ENCODE results near the gene HCRT.

Gene HCRT

DNA sequence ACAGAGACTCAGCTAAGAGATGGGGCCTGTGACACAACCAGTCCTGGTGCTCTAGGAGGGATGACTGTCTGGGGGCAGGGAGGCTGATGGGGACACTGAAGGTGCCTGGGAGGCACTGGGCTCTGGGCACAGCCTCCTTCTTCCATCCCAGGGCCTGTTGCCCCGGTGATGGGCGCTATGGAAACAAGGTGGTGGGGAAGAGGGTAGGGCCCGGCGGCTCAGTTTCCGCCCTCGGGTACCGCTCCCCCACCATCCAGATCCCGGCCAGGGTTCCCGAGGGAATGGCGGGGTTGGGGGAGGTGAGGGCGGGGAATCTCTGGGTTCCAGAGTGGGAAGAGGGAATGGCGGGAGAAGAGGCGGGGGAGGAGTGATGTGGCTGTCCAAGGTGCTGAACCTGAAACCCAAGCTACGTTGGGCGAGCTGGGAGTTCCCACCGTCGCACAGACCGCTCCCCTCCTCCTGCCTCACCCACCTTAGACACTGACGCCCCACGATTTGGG, 5.3 kb downstream of the HCRT start:
- Histone ChIP-seq H3K27me3 (ENCODE audit: control insufficient read depth, low read length) (peaks cover 19% of the 10 kb centered on the region), H3K4me3 (ENCODE audit: low read length) (no peak overlapping the region), H3K9me3 (ENCODE audit: control insufficient read depth, insufficient read depth, low read length) (no peaks in the 10 kb centered on the region), H3K27ac (ENCODE audit: low read depth, low read length) (no peak overlapping the region), H4K20me1 (ENCODE audit: control insufficient read depth, insufficient read depth, low read depth, low read length) (no peaks in the 10 kb centered on the region), H3K9me2 (replicated peaks; ENCODE audit: control insufficient read depth, low read length) (no peaks in the 10 kb centered on the region), H3K4me2 (ENCODE audit: low read length) (peak overlapping the region; percentile 75; the same call in 1 of the 2 replicates), H3K36me3 (ENCODE audit: control insufficient read depth, low read length) (no peaks in the 10 kb centered on the region), H3K79me2 (ENCODE audit: control insufficient read depth, low read length) (no peaks in the 10 kb centered on the region), H3K4me1 (ENCODE audit: control insufficient read depth, low read length) (peaks cover 62% of the 10 kb centered on the region), H3F3A (ENCODE audit: control insufficient read depth, insufficient read depth) (peaks cover 8% of the 10 kb centered on the region; the same call in 1 of the 2 replicates)
- no peak for TF ChIP-seq EZH2phosphoT487 (IDR thresholded peaks at IDR 0.05; ENCODE audit: borderline replicate concordance, low read length)
- TF ChIP-seq, protein P1, sequence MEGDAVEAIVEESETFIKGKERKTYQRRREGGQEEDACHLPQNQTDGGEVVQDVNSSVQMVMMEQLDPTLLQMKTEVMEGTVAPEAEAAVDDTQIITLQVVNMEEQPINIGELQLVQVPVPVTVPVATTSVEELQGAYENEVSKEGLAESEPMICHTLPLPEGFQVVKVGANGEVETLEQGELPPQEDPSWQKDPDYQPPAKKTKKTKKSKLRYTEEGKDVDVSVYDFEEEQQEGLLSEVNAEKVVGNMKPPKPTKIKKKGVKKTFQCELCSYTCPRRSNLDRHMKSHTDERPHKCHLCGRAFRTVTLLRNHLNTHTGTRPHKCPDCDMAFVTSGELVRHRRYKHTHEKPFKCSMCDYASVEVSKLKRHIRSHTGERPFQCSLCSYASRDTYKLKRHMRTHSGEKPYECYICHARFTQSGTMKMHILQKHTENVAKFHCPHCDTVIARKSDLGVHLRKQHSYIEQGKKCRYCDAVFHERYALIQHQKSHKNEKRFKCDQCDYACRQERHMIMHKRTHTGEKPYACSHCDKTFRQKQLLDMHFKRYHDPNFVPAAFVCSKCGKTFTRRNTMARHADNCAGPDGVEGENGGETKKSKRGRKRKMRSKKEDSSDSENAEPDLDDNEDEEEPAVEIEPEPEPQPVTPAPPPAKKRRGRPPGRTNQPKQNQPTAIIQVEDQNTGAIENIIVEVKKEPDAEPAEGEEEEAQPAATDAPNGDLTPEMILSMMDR (IDR thresholded peaks at IDR 0.05; ENCODE audit: low read depth, low read length, poor library complexity, severe bottlenecking), result no peak

DNA sequence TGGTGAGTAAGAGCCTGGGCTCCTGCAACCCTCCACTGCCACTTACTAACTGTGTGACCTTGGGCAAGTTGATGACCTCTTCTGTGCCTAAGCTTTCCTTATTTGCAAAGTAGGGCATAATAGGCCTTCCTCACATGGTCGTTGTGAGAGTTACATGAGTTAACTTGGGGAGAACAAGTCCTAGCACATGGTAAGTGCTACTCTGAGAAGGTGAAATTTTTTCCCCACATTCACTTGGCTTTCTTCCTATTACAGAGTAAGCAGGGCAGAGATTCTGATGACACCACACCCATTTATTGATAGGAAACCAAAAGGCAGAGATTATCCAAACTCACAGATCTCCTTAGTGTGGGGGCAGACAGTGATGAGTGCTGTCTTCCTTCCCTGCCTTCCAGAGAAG, 5.9 kb downstream of the HCRT start:
- Histone ChIP-seq H3F3A (ENCODE audit: control insufficient read depth, insufficient read depth) (peaks cover 8% of the 10 kb centered on the region; the same call in 1 of the 2 replicates), H3K4me1 (ENCODE audit: control insufficient read depth, low read length) (peaks cover 55% of the 10 kb centered on the region), H3K27me3 (ENCODE audit: control insufficient read depth, low read length) (peaks cover 19% of the 10 kb centered on the region), H3K9me3 (ENCODE audit: control insufficient read depth, insufficient read depth, low read length) (no peaks in the 10 kb centered on the region), H3K4me2 (ENCODE audit: low read length) (peak overlapping the region; percentile 36), H3K27ac (ENCODE audit: low read depth, low read length) (no peak overlapping the region), H4K20me1 (ENCODE audit: control insufficient read depth, insufficient read depth, low read depth, low read length) (no peaks in the 10 kb centered on the region), H3K9me2 (replicated peaks; ENCODE audit: control insufficient read depth, low read length) (no peaks in the 10 kb centered on the region), H3K79me2 (ENCODE audit: control insufficient read depth, low read length) (no peaks in the 10 kb centered on the region), H3K4me3 (ENCODE audit: low read length) (no peak overlapping the region), H3K36me3 (ENCODE audit: control insufficient read depth, low read length) (no peaks in the 10 kb centered on the region)
- no peak for TF ChIP-seq EZH2phosphoT487 (IDR thresholded peaks at IDR 0.05; ENCODE audit: borderline replicate concordance, low read length)
- TF ChIP-seq, protein P1 (IDR thresholded peaks at IDR 0.05; ENCODE audit: low read depth, low read length, poor library complexity, severe bottlenecking), result no peak

DNA sequence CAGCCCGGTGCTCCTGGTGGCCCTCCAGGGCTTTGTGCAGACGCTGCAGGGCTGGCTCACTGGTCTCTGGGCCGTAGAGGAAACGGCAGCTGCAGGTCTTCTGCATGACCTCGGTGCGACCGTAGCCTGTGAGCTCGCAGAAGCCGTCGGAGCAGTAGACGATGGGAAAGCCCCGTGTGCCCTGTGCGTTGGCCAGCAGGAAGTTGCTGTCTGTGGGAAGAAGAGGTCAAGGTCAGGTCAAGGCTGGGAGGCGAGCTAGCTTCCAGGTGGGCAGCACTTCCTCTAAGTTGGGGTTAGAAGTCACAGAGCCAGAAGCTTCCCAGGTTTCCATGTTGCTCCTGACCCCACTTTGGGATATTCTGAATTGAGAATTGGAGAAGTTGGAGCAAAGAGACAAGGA, 6.4 kb downstream of the HCRT start:
- Histone ChIP-seq H4K20me1 (ENCODE audit: control insufficient read depth, insufficient read depth, low read depth, low read length) (no peaks in the 10 kb centered on the region), H3F3A (ENCODE audit: control insufficient read depth, insufficient read depth) (peaks cover 8% of the 10 kb centered on the region; the same call in 1 of the 2 replicates), H3K27ac (ENCODE audit: low read depth, low read length) (no peak overlapping the region), H3K36me3 (ENCODE audit: control insufficient read depth, low read length) (no peaks in the 10 kb centered on the region), H3K4me3 (ENCODE audit: low read length) (0 out of 2 replicates have a peak overlapping the region, but pooled peaks have one; percentile 7), H3K9me3 (ENCODE audit: control insufficient read depth, insufficient read depth, low read length) (no peaks in the 10 kb centered on the region), H3K79me2 (ENCODE audit: control insufficient read depth, low read length) (no peaks in the 10 kb centered on the region), H3K9me2 (replicated peaks; ENCODE audit: control insufficient read depth, low read length) (no peaks in the 10 kb centered on the region), H3K4me2 (ENCODE audit: low read length) (peak overlapping the region; percentile 36), H3K4me1 (ENCODE audit: control insufficient read depth, low read length) (peaks cover 51% of the 10 kb centered on the region), H3K27me3 (ENCODE audit: control insufficient read depth, low read length) (peaks cover 19% of the 10 kb centered on the region)
- no peak for TF ChIP-seq EZH2phosphoT487 (IDR thresholded peaks at IDR 0.05; ENCODE audit: borderline replicate concordance, low read length)
- TF ChIP-seq, protein P1 (IDR thresholded peaks at IDR 0.05; ENCODE audit: low read depth, low read length, poor library complexity, severe bottlenecking), result no peak

Data from DOHH2 (cell line).